Activated CD4-positive, alpha-beta T cell treated with anti-CD3 and anti-CD28 coated beads for 4 hours (primary cell): ENCODE data around the gene RXRG.

Experiments used
- DNase-seq, 2 donors: peaks; one replicate each; pipeline ENCODE4 v3.0.0-alpha.2; 2020

Gene RXRG

DNA sequence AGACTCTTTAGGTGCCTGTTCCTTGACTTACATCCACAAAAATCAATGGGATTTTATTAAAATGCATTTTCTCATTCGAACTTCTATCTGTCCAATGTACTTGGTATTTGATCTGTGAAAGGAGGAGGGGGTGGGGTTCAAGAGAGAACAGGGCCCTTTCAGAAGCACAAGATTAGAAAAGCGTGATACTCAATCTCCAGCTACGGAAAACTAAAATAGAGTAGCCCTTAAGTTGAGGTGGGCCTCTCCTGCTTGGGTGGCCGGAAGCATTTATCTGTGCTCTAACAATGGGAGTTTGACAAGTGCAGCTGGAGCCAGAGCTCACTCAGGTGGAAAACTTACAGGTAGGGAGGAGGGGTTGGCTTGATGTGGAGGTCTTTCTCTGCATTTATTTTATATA is 462 bp upstream of the RXRG start:
- DNase-seq = no peak

DNA sequence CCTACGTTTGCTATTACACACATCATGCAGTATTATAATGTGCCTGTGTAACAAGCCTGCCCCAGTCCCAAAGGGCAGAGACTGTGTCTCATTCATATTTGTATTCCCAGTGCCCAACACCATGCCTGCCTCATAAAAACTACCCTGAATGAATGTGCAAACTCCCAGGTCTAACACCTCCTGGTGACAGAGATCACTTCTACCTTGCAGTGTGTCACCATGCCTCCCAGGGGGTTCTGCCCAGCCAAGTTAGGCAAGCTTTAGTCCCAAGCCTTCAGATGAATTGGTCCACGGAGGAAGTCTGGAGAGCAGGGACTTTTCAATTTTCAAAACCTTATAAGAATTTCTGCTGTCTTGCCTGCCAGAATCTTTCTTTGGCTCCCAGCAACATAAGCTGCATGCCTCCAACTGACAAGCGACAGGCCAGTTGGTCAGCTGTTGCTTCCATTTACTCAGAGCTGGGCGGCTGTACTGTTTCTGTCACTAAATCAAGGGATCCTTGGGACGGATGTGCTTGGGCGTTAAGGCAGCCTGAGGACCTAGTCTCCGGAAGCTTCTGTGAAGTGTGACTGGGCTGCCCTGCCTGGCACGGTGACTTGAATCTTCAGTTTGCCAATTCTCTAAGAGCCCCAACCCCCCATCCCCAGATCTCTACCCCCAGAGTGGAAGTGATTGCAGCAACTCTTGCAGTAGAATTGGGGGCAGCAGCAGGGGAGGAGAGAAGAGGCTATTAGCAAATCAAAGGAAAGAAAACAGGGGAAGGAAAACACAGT is 1.2 kb downstream of the RXRG start:
- DNase-seq = no peak

DNA sequence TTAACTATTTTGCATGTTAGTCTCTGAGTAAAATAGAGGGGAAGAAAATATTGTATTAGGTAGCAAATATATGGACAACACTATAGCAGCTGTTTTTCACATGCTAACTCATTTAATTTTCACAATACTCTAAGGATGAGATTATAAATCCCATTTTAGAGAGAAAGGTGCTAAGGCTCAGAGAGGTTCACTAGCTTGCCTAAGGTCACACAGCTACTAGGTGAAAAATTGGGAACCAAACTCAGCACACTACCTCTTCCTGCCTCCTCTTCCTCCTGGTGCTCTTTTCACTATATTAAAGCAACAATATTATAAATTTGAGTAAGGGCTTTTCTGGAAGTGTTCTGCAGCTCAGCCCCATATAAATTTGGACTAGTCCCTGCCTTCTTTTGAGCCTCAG is 2.3 kb downstream of the RXRG start:
- no peak for DNase-seq

DNA sequence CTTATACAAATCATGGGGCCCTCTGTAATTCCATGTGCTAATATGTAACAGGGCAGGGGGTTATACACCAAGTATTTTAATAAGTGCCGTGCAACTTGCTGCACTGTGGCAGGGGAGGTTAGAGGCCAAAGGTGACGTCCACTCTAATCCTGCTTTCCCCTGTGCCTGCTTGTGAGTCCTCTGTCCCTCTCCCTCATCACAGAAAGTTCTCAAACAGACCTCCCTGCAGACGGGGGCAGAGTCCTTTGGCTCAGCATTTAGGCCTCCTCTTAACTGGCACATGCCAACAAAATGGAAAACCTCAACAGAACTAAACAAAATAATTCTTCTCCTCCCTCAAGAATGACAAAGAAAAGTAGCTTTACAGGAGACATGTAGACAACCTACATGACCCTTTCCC is 2.9 kb downstream of the RXRG start:
- no peak for DNase-seq

DNA sequence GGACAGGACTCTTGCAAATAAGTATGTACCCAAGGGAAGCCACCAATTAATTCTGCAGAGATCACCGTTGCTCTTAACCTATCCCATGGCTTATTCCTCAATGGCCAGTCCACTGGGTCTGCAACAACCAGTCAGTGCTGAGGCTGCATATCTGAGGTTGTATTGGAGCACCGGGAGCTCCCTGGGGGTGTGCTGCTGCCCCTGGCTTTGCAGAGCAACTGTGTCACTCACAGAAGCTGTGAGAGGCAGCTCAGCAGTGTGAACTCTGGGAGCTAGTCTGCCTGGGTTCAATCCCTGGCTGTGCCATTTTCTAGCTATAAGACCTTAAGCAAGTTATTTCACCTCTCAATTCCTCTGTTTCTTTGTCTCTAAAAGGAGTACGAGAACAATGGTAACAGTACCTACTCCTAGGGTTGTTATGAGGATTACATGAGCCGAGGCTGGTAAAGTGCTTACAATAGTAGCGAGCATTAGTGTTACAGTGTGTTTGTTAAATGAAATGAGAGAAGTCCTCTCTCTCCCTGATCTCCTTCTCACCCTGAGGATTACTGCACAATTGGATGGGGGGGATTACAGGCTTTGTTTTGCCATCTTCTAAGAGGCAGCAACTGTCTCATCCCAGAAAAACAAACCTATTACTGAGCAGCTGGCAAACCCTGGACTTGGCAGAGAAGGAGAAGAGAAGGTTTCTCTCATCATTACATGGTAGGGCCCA is 3.6 kb downstream of the RXRG start:
- no peak for DNase-seq

DNA sequence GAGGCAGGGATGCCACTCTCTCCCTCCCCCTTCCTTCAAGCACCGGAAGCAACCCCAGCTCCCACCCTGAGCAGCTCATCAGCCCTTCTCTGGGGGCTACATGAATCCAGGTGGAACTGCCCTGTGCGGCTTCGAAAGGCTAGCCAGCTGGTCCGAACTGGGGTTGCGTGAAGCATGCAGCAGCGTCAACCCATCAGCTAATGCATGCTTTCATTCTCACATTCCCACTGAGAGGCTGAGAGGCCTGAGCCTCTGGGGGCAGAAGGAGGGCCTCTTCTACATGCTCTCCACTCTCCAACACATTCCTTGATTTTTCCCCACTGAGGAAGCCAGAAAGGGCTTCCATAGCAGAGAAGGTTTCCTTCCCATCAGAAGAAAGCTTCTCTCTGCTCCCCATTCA is 5.6 kb downstream of the RXRG start:
- no peak for DNase-seq

DNA sequence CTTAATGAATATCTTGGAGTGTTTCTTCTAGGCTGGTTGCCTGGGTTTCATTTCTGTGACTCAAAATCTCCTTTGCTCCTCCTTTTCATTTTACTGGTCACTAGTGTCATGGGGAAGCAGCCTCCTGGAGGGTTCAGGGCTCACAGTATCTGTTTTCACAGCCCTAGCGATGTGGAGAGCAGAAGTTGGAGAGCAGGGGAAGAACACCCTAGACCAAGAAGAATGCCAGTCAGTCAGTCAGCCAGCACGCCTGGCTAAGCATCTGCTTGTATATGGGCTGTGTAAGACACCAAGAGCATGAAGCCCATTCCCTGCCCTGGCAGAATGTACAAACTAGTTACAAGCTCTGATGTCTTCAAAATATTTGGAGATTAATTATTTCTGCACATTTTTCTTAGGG is 7.9 kb downstream of the RXRG start:
- no peak for DNase-seq

DNA sequence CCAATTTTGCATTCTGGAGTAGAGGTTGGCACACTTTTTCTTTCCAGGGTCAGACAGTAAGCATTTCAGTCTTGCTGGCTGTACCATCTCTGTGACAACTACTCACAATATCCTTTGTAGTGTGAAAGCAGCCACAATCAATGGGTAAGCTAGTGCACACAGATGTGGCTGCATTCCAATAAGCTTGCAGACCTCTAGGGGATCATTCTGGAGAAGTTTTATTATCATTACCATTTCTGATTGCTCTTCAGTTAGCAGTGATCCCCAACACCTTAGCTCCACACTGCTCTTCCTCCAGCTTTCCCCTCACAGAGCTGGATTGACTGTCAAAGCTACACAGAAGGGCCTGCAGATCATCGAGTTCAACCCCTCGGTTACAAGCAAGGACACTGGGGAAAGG is 9.1 kb downstream of the RXRG start:
- no peak for DNase-seq

DNA sequence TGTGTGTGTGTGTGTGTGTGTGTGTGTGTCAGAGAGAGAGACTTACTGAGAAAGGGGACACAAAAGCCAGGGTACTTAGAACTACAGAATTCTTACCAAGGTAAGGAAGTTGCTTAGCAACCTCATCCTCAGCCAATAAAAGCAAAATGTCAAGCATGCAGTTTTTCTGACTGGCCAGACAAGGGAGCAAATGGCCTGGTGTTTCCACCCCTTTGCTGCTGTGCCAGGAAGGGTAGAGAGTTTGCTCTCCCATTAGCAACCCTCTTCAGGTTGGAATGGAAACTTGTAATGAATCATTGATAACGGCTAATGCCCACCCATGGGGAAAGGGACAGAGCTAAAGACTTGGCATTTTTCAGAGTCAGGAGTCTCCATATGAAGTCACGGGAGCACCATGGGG is 10.6 kb downstream of the RXRG start:
- no peak for DNase-seq

DNA sequence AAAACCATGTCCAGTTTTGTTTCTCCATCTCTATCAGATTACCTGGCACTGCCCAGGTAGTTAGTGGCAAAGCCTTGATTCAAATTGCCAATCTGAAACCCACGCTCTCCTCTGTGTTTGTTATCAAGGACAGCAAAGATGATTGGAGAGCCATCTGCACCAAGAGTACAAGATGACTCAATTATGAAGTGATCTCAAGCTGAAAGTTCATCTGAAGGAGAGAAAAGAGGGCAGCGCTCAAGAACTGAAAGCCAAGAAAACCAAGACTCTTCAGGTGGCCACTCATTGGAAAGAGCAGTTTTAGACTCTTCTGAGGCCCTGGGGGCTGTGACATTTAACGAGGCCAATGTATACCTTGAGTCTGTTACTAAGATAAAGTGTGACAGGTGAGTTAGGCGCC is 13.8 kb downstream of the RXRG start:
- DNase-seq = no peak

DNA sequence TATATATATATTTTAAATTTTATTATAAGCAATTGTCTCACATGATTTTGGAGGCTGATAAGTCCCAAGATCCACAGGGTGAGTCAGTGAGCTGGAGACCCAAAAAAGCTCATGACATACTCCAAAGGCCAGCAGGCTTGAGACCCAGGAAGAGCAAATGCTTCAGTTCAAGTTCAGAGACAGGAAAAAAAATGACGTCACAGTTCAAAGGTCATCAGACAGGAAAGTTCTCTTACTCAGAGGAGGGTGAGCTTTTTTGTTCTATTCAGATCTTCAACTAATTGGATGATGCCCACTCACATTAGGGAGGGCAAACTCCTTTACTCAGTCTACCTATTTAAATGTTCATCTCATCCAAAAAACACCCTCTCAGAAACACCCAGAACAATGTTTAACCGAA is 18.2 kb downstream of the RXRG start:
- no peak for DNase-seq

DNA sequence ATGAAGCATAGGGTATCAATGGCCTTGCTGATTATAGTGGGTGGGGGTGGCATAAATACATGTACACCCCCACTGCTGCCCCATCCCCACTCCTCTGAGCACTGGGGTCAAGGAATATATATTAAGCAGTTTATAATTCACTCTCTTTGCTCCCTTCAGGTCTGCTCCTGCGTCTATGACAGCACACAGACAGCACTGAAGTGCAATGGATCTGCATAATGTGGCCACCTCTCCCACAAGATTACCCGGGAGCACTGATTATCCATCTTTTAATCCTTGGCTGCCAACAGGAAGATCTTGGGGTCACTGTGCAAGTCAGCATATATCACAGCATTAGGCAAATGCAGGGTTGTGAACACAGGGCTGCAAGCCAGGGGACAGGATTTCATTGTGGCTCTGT is 19.3 kb downstream of the RXRG start:
- DNase-seq = no peak

DNA sequence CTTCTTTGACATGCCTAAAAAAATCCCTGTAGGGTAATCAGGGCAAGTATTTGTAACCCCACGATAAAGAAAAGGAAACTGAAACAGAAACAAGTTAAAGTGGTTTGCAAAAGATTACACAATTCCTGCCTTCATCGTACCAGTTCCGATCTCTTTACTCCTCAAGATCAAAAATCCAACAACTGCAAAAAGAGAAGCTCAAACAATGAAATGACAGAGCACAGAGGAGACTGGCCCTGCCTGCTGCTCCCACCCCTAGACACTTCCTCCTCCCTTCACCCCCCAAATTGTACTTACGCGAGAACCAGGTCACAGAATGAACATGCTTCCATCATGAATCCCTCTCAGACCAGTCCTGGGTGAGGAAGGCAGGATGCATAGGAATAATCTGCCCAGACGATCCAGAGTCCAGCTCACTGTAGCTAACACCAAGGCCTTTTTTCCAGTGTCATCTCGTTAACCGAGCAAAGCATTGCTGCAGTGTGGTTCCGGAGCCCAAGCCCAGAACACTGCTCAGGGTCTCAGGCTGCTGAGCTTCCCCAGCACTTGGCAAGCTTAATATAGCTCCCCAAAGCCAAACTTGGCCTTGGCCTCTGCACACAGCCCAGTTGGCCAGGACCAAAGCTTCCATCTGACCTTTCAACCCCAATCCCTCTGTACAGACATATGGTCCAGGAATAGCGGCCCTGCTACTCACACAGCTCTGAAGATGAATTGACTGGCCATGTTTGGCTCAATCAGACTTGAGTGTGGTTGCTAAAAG is 20.3 kb downstream of the RXRG start:
- DNase-seq = no peak

DNA sequence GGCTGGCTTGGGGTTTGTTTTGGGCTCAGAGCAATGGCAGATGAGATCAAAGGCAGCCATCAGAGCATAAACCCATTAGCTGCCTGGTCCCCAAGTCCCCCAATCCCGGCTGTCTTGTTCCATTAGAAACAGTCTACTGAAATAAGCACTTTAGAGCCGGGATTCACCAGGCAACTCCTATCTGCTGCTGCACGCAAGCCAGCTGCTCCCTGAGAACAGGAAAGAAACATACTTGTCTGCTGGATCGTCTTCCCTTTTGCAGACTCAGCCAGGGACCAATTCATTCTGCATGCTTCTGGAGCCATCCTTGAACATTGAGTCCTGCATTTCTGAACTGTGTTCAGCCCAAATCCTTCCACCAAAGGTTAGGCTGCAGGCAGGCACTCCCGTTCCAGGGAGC is 21.8 kb downstream of the RXRG start:
- DNase-seq = no peak

DNA sequence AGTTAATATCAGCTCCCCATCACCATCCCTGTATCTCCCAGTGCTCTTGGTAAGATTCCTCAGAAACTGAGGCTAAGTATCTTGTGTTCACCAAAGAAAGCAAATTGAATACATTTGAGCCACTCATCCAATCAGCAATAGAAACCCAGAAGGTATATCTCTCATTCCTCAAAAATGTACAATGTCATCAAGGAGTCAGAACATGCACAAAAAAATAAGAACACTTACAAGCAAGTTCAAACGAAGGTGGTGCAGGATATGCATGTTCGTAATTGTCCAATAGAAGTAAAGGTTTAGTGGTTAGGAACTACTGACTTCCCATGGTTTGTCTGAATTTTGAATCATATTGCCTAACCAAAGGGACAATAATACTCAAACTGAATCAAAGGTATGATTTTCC is 24.3 kb downstream of the RXRG start:
- DNase-seq = no peak

DNA sequence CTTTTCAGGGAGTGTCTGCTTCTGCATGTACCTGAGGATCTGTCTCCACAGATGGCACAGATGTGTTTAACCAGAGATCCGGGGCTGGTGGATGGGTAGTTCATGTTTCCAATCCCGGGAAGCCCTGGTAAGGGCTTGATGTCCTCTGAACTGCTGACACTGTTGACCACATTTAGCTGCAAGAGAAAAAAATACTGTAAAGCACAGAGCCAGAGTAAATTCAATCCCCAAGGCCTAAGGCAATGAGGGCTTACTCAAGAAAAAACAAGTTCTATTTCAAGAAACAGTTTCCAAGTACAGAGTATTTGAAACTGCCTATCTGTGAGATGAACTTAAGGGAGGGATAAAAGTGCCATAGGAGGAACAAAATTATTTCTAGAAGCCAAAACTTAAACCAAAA is 25.1 kb downstream of the RXRG start:
- DNase-seq = no peak

DNA sequence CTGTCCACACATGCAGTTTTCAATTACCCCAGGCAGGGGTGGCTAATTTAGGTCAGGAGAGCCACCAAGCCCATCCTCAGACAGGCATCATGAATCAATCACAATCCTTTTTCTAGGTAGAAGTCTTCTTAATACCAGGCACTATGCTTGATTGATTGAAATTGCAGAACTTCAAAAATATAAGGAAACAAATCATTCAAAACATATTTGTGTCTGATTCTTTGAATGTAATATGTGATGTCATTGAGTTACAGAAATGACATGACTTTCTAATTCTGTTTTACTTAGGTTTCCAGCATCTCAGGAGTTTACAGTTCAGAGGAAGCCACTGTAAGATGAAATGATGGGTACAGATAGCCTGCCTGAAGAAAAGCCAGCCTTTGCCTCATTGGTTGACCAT is 26.7 kb downstream of the RXRG start:
- DNase-seq = no peak

DNA sequence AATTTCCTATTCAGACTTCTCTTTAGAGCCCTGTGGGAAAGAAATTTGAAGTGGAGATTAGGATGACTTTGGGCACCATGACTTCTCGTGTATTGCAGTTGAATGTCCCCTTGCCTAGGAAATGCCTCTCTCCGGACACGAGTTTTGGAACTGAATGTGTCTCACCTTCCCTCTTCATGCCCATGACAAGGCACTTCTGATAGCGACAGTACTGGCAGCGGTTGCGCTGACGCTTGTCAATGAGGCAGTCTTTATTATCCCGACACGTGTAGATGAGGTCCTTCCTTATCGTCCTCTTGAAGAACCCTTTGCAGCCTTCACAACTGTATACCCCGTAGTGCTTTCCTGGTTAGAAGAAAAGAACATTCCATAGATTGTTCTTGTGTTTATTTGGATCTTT is 28.1 kb downstream of the RXRG start:
- no peak for DNase-seq

DNA sequence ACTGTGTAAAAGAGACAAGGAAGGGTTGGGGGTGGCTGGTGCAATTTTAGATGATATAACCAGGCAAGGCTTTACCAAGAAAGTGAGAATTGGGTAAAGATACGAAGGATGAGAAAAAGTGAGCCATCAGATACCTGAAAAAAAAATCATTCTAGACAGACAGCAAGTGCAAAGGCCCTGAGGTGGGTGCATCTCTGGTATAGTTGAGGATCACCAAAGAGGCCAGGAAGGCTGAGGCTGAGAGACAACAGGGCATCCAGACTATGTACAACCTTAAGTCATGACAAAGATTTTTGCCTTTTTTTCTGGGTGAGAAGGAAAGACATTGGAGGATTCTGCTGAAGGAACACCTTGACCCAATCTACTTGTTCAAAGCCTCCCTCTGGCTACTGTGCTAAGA is 29.9 kb downstream of the RXRG start:
- no peak for DNase-seq

DNA sequence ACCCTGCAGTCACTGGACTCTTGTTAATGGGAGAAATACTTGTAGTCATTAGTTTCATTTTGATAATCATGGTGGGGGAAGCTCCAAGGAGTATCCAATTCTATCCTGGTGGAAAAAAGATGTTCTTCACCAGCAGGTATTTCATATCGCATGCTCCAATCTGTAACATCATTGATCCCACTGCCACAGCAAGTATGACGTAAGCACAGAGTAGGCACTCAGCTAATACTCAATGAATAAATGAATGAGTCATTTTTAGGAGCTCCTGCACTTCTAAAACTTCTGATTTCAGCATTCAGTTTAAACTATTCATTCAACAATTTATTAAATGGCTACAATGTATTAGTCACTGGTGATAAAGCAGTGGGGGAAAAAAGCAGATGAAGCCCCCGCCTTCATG is 30.3 kb downstream of the RXRG start:
- DNase-seq = no peak

DNA sequence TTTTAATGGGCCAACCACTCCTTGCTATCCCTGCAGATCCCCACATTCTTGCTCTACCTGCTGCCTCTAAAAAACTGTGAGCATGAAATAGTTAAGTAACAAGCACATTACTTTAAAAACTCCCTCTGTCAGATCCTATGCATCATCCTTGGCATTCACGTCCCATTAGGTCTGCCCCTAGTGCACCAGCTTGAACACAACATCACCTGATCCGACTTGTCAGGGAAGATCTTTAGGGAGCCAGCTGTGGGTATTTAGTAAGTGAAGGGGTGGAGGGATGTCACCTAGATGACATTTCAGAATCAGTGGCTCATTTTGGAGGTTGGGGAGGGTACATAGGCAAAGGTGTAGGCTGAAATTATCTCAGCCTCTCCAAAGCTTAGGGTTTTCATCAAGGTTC is 33.5 kb downstream of the RXRG start:
- DNase-seq = no peak

DNA sequence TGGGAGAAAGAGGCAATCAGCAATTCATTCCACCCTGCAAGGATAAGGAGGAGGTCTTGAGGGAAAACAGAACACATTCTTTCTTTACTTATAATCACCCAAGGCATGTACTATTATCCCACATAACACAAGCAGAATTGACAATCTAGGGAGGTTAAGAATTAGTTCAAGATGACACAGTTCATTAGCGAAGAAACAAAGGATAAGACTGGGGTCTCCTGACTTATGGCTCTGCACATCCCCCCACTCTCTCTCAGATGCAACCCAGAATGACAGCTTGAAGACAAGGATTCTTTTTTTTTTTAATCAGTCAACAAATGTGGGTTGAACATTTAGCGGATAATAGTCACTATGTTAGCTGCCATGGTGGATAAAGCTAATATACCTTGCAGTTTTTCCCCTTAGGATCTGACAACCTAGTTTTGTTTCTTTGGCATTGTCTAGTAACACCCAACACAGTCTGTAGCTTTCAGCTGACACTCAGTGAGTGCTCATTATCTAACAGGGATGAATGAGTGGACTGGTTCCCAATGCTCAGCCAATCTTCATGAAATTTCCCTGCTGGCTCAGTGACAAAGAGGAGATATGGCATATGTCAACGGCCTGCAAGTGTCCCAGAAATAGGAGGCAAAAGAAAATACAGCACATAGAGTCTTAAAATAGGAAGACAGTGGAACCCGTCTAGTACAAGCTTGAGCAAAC is 35.1 kb downstream of the RXRG start:
- DNase-seq = no peak

DNA sequence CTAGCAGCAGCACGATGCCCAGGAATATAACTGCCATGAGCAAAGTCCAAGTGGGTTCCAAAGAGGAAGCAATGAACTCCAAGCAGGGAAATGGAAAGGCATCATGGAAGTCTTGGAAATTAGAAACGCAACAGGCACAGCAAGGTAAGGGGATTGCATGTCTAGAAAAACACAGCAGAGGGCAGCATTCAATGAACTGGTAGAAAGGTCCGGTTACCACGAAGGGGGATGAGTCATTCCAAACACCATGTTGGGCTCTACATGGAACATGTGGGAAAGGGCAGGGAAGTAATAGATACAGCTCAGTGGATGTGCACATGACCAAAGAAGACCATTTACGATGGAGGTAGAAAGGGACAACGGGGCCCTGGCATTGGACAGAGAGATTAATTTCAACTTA is 36.4 kb downstream of the RXRG start:
- no peak for DNase-seq

DNA sequence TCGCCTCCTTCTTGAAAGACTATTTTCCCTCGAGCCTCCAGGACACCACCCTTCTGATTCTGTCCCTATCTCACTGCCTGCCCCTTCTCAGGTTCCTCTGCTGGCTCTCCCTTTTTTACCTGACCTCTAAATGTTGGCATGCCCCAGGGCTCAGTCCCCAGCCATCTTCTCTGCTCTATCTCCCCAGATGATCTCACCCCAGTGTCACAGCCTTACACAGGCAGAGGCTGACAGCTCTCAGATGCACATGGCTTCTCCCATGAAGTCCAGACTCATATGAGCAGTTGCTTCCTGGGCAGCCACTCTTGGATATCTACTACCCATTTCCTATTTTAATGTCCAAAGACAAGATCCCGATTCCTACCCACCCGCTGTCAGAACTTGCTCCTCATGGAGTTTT is 37.5 kb downstream of the RXRG start:
- DNase-seq = no peak
